HEK293 (cell line): Measurements from ENCODE around the gene NSMCE4A.

Source experiments
- CTCF ChIA-PET: fragments of 350-600 bp; formaldehyde crosslinking; extraction: SDS; loops from one replicate; lab custom pipeline; 2021; ENCODE audit warnings: antibody characterized with exemption; lab: Yijun Ruan, JAX
- POLR2A ChIA-PET: fragments of 300-600 bp; formaldehyde crosslinking; extraction: SDS; loops from one replicate; lab custom pipeline; 2020; ENCODE audit warnings: antibody characterized with exemption, inconsistent platforms; lab: Yijun Ruan, JAX
- H3K27ac ChIP-seq: fragments of 200-500 bp; sonication (Bioruptor generic); 2 replicates; pipeline ENCODE4 v1.5.1; 2014; ENCODE audit warnings: low read depth, low read length, control low read depth, inconsistent platforms; ENCODE audit errors: extremely low read depth
- H3K36me3 ChIP-seq, 2 experiments: fragments of 200-500 bp in 1 of 2; sonication (Bioruptor generic) in 1 of 2; 1 replicate in 1 of 2; 2 replicates in 1 of 2; pipeline ENCODE4 v1.5.1; 2014 to 2017; ENCODE audit warnings: inconsistent platforms in 2 of 2, low read length in 2 of 2; ENCODE audit not compliant: control insufficient read depth in 2 of 2, insufficient read depth in 1 of 2
- H3K4me1 ChIP-seq: fragments of 200-500 bp; sonication (Bioruptor generic); 2 replicates; pipeline ENCODE4 v1.5.1; 2014; ENCODE audit warnings: mild to moderate bottlenecking, low read length, inconsistent platforms; ENCODE audit not compliant: control insufficient read depth, insufficient read depth
- H3K4me3 ChIP-seq: 2 replicates; pipeline ENCODE4 v1.5.1; 2011; ENCODE audit warnings: low read depth, mild to moderate bottlenecking, control low read depth, low read length, moderate library complexity
- H3K9me3 ChIP-seq: fragments of 200-500 bp; sonication (Bioruptor generic); 2 replicates; pipeline ENCODE4 v1.5.1; 2014; ENCODE audit warnings: low read depth, low read length, inconsistent platforms; ENCODE audit not compliant: control insufficient read depth, insufficient read depth
- FEZF1 ChIP-seq: fragments of 450-650 bp; formaldehyde crosslinking; IDR thresholded peaks from 2 replicates; pipeline ENCODE4 v1.5.1; 2016; ENCODE audit warnings: missing biosample characterization, missing genetic modification characterization
- IKZF3 ChIP-seq: fragments of 450-650 bp; IDR thresholded peaks from 2 replicates; pipeline ENCODE4 v1.5.0; 2018; ENCODE audit warnings: missing biosample characterization, mild to moderate bottlenecking, missing genetic modification characterization, moderate library complexity
- KLF9 ChIP-seq: fragments of 450-650 bp; formaldehyde crosslinking; IDR thresholded peaks from 2 replicates; pipeline ENCODE4 v1.5.1; 2016; ENCODE audit warnings: missing biosample characterization, missing genetic modification characterization, low read depth
- OSR2 ChIP-seq: fragments of 450-650 bp; formaldehyde crosslinking; IDR thresholded peaks from 2 replicates; pipeline ENCODE4 v1.5.1; 2016; ENCODE audit warnings: missing biosample characterization, missing genetic modification characterization
- SETDB1 ChIP-seq: IDR thresholded peaks from one replicate; pipeline ENCODE4 v1.6.1; 2017; ENCODE audit warnings: mild to moderate bottlenecking, low read length, moderate library complexity, mixed read lengths; ENCODE audit not compliant: insufficient read length
- SP7 ChIP-seq: fragments of 450-650 bp; formaldehyde crosslinking; IDR thresholded peaks from 2 replicates; pipeline ENCODE4 v1.5.1; 2016; ENCODE audit warnings: missing biosample characterization, missing genetic modification characterization
- TRIM28 ChIP-seq: IDR thresholded peaks from 2 replicates; pipeline ENCODE4 v1.6.1; 2011; ENCODE audit warnings: low read length, control low read depth, borderline replicate concordance
- ZNF10 ChIP-seq: fragments of 450-650 bp; formaldehyde crosslinking; IDR thresholded peaks from 2 replicates; pipeline ENCODE4 v1.5.1; 2017; ENCODE audit warnings: missing biosample characterization, missing genetic modification characterization
- ZNF138 ChIP-seq: fragments of 450-650 bp; formaldehyde crosslinking; IDR thresholded peaks from 2 replicates; pipeline ENCODE4 v1.5.1; 2016; ENCODE audit warnings: missing biosample characterization, missing genetic modification characterization, borderline replicate concordance
- ZNF140 ChIP-seq: fragments of 450-650 bp; formaldehyde crosslinking; IDR thresholded peaks from 2 replicates; pipeline ENCODE4 v1.5.1; 2016; ENCODE audit warnings: missing biosample characterization, missing genetic modification characterization
- ZNF16 ChIP-seq: fragments of 450-650 bp; formaldehyde crosslinking; IDR thresholded peaks from 2 replicates; pipeline ENCODE4 v1.5.1; 2016; ENCODE audit warnings: low read depth, missing biosample characterization, missing genetic modification characterization
- ZNF169 ChIP-seq: fragments of 450-650 bp; formaldehyde crosslinking; IDR thresholded peaks from 2 replicates; pipeline ENCODE4 v1.5.1; 2016; ENCODE audit warnings: missing biosample characterization, missing genetic modification characterization
- ZNF174 ChIP-seq: fragments of 450-650 bp; formaldehyde crosslinking; IDR thresholded peaks from 2 replicates; pipeline ENCODE4 v1.5.0; 2017; ENCODE audit warnings: missing biosample characterization, mild to moderate bottlenecking, missing genetic modification characterization
- ZNF211 ChIP-seq: fragments of 450-650 bp; formaldehyde crosslinking; IDR thresholded peaks from 2 replicates; pipeline ENCODE4 v1.5.1; 2016; ENCODE audit warnings: low read depth, missing biosample characterization, missing genetic modification characterization
- ZNF223 ChIP-seq: fragments of 450-650 bp; formaldehyde crosslinking; IDR thresholded peaks from 2 replicates; pipeline ENCODE4 v1.5.1; 2016; ENCODE audit warnings: missing biosample characterization, missing genetic modification characterization
- ZNF37A ChIP-seq: fragments of 450-650 bp; IDR thresholded peaks from 2 replicates; pipeline ENCODE4 v1.5.1; 2018; ENCODE audit warnings: missing biosample characterization, missing genetic modification characterization
- ZNF48 ChIP-seq: fragments of 450-650 bp; formaldehyde crosslinking; IDR thresholded peaks from 2 replicates; pipeline ENCODE4 v1.5.1; 2016; ENCODE audit warnings: missing biosample characterization, missing genetic modification characterization
- ZNF530 ChIP-seq: fragments of 450-650 bp; formaldehyde crosslinking; IDR thresholded peaks from 2 replicates; pipeline ENCODE4 v1.5.1; 2016; ENCODE audit warnings: low read depth, missing biosample characterization, missing genetic modification characterization
- ZNF548 ChIP-seq: fragments of 450-650 bp; formaldehyde crosslinking; IDR thresholded peaks from 2 replicates; pipeline ENCODE4 v1.5.1; 2016; ENCODE audit warnings: missing biosample characterization, missing genetic modification characterization
- ZNF571 ChIP-seq: fragments of 450-650 bp; formaldehyde crosslinking; IDR thresholded peaks from 2 replicates; pipeline ENCODE4 v1.5.0; 2017; ENCODE audit warnings: missing biosample characterization, missing genetic modification characterization
- ZNF658 ChIP-seq: fragments of 450-650 bp; formaldehyde crosslinking; IDR thresholded peaks from 2 replicates; pipeline ENCODE4; 2016; ENCODE audit warnings: missing biosample characterization, missing genetic modification characterization
- ZNF664 ChIP-seq: fragments of 450-650 bp; formaldehyde crosslinking; IDR thresholded peaks from 2 replicates; pipeline ENCODE4 v1.5.1; 2016; ENCODE audit warnings: missing biosample characterization, missing genetic modification characterization
- ZNF677 ChIP-seq: fragments of 450-650 bp; IDR thresholded peaks from 2 replicates; pipeline ENCODE4 v1.5.0; 2018; ENCODE audit warnings: missing biosample characterization, mild to moderate bottlenecking, missing genetic modification characterization, moderate library complexity
- ZNF76 ChIP-seq: fragments of 450-650 bp; formaldehyde crosslinking; IDR thresholded peaks from 2 replicates; pipeline ENCODE4; 2016; ENCODE audit warnings: low read depth, missing biosample characterization, missing genetic modification characterization, borderline replicate concordance
- ZNF837 ChIP-seq: fragments of 450-650 bp; formaldehyde crosslinking; IDR thresholded peaks from 2 replicates; pipeline ENCODE4 v1.5.1; 2016; ENCODE audit warnings: missing biosample characterization, missing genetic modification characterization
- ZXDB ChIP-seq: fragments of 450-650 bp; formaldehyde crosslinking; IDR thresholded peaks from 2 replicates; pipeline ENCODE4 v1.5.1; 2016; ENCODE audit warnings: missing biosample characterization, missing genetic modification characterization
- TF ChIP-seq, protein P1 (sequence below): fragments of 450-650 bp; formaldehyde crosslinking; IDR thresholded peaks from 2 replicates; pipeline ENCODE4 v1.5.1; 2016; ENCODE audit warnings: missing biosample characterization, missing genetic modification characterization, borderline replicate concordance

The NSMCE4A gene

DNA sequence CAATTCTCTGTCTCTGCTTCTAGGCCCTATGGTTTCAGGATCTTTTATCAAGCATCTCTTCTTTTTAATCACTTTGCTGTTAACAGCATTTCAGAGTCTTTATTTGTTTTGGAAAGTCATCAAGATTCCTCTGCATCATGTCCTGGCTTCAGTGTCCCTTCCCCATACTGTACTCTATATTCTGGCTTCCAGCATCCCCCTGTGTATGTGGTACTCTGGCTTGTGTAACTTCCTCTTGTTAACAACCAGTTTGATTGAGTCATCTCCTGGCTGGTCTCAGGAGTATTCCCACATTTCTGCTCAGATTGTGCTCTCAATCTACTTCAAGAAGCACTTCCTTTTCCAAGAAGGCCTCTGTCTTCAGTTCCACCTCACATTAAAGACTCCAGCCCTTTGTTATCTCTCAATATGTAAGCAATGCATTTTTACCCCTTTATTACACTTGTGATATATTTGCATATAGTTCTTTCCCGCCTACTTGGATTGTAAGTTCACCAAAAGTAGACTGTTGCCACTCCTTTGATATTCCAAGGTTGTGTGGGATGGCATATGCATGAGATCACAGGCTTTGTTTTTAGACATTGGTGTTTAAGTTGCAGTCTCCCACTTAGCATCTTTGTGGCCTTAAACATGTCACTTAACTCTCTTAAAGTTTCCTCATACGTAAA lies 32.1 kb downstream of the NSMCE4A start (continued):
- TF ChIP-seq ZNF16 (tag by site-specific recombination) = no peak
- TF ChIP-seq ZNF658 (tag by site-specific recombination) = no peak
- TF ChIP-seq ZXDB (tag by site-specific recombination) = no peak; the same call in 1 of the 2 replicates
- TF ChIP-seq ZNF664 (tag by site-specific recombination) = no peak
- no peak for TF ChIP-seq ZNF211
- no peak for TF ChIP-seq ZNF140 (tag by site-specific recombination)

DNA sequence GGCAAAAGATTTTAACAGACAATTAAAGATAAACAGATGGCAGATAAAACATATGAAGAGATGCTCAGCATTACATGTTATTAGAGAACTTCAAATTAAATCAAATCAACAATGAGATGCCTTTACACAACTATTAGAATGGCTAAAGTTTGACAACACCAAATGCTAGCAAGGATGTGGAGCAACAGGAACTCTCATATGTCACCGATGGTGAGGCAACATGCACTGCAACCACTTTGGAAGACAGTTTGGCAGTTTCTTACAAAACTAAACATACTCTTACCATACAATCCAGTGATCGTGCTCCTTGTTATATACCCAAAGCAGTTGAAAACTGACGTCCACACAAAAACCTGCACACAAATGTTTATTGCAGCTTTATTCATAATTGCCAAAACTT lies 33.5 kb downstream of the NSMCE4A start:
- Histone ChIP-seq H3K4me1 (no peaks in the 10 kb centered on the region), H3K4me3 (no peak overlapping the region), H3K36me3 (no peaks in the 10 kb centered on the region), H3K9me3 (no peaks in the 10 kb centered on the region), H3K27ac (no peak overlapping the region)
- ChIA-PET CTCF (interaction anchor here (0.8 kb wide), 1 partner anchor 8 kb away, joined by 3 read pairs; no protein-coding TSS in a partner anchor), POLR2A (no interaction called here)
- TF ChIP-seq ZNF138 (no peak), SP7 (tag by site-specific recombination) (no peak), ZNF37A (tag by site-specific recombination) (no peak), ZNF548 (tag by site-specific recombination) (no peak), ZNF76 (tag by site-specific recombination) (no peak), ZNF677 (tag by site-specific recombination) (no peak), OSR2 (no peak), ZNF174 (tag by site-specific recombination) (no peak)

DNA sequence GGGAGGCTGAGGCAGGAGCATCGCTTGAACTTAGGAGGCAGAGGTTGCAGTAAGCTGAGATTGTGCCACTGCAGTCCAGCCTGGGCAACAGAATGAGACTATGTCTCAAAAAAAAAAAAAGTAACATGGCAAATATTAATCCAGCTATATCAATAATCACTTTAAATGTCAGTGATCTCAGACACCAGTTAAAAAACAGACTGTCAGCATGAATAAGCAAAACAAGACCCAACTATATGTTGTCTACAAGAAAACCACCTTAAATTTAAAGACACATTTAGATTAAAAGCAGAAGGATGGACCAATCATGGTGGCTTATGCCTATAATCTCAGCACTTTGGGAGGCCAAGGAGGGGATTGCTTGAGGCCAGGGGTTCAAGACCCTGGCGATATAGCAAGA lies 38.7 kb downstream of the NSMCE4A start:
- Histone ChIP-seq H3K4me1 (no peaks in the 10 kb centered on the region), H3K4me3 (no peak overlapping the region), H3K27ac (no peak overlapping the region), H3K9me3 (no peaks in the 10 kb centered on the region), H3K36me3 (no peaks in the 10 kb centered on the region)
- CTCF ChIA-PET = interaction anchor here (0.6 to 1.1 kb wide), 3 partner anchors 35 to 116 kb away, joined by 3 to 6 read pairs (median 5); no protein-coding TSS in a partner anchor
- no peak for TF ChIP-seq SETDB1
- TF ChIP-seq ZNF169 (tag by site-specific recombination) = no peak
- TF ChIP-seq, protein P1, sequence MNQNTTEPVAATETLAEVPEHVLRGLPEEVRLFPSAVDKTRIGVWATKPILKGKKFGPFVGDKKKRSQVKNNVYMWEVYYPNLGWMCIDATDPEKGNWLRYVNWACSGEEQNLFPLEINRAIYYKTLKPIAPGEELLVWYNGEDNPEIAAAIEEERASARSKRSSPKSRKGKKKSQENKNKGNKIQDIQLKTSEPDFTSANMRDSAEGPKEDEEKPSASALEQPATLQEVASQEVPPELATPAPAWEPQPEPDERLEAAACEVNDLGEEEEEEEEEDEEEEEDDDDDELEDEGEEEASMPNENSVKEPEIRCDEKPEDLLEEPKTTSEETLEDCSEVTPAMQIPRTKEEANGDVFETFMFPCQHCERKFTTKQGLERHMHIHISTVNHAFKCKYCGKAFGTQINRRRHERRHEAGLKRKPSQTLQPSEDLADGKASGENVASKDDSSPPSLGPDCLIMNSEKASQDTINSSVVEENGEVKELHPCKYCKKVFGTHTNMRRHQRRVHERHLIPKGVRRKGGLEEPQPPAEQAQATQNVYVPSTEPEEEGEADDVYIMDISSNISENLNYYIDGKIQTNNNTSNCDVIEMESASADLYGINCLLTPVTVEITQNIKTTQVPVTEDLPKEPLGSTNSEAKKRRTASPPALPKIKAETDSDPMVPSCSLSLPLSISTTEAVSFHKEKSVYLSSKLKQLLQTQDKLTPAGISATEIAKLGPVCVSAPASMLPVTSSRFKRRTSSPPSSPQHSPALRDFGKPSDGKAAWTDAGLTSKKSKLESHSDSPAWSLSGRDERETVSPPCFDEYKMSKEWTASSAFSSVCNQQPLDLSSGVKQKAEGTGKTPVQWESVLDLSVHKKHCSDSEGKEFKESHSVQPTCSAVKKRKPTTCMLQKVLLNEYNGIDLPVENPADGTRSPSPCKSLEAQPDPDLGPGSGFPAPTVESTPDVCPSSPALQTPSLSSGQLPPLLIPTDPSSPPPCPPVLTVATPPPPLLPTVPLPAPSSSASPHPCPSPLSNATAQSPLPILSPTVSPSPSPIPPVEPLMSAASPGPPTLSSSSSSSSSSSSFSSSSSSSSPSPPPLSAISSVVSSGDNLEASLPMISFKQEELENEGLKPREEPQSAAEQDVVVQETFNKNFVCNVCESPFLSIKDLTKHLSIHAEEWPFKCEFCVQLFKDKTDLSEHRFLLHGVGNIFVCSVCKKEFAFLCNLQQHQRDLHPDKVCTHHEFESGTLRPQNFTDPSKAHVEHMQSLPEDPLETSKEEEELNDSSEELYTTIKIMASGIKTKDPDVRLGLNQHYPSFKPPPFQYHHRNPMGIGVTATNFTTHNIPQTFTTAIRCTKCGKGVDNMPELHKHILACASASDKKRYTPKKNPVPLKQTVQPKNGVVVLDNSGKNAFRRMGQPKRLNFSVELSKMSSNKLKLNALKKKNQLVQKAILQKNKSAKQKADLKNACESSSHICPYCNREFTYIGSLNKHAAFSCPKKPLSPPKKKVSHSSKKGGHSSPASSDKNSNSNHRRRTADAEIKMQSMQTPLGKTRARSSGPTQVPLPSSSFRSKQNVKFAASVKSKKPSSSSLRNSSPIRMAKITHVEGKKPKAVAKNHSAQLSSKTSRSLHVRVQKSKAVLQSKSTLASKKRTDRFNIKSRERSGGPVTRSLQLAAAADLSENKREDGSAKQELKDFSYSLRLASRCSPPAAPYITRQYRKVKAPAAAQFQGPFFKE (tag by site-specific recombination) = no peak
- TF ChIP-seq ZNF837 = no peak
- no peak for TF ChIP-seq ZNF138
- TF ChIP-seq IKZF3 = no peak
- TF ChIP-seq ZNF223 (tag by site-specific recombination) = no peak
- no peak for TF ChIP-seq FEZF1 (tag by site-specific recombination)
- TF ChIP-seq TRIM28 = no peak
- no peak for TF ChIP-seq ZNF571 (tag by site-specific recombination)
- TF ChIP-seq ZNF530 (tag by site-specific recombination) = no peak
- no peak for TF ChIP-seq ZNF10 (tag by site-specific recombination)
- no peak for TF ChIP-seq KLF9
- TF ChIP-seq ZNF48 (tag by site-specific recombination) = no peak
- POLR2A ChIA-PET = interaction anchor here (0.7 to 1.4 kb wide), 2 partner anchors 9 to 14 kb away, joined by 3 to 4 read pairs; partner anchors contain the start of gene ATE1
